KBM-7 (cell line): ENCODE measurements around the gene TAAR9.

Experiments
- DNase-seq: peaks from one replicate; pipeline ENCODE4 v3.0.0-alpha.2; 2015
- in situ Hi-C: fragments of 300-500 bp; cut with MboI; formaldehyde crosslinking; loops from 2 replicates; pipeline ENCODE4 v1.14.3; 2020; ENCODE audit warnings: low sequenced_read_pairs, low pct_unique_long_range_greater_than_20kb, mixed read lengths

The TAAR9 gene

GRCh38 chr6:132568611-132569010 lies 30.5 kb downstream of the TAAR9 start:
- DNase-seq: no peak
- in situ Hi-C loops: no loop called here

DNA sequence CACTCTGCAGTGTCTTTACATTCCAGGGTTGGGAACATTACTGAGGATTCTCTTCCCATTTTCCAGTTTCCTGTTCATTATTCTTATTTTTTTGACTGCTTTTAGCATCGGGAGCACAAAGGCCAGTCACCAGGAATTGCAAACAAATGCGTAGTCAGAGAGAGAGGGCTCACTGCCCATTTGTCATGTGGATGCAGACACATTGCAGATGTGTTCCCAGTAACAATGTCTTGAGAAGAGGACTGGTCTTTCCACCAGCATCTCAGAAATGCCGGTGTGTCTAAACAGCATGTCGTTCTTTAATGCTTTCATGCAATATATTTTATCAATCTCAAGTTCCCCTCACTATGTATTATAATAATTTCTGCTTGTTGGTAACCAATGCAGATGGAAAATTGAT lies 31.1 kb downstream of the TAAR9 start:
- DNase-seq: no peak
- in situ Hi-C loops: no loop called here

DNA sequence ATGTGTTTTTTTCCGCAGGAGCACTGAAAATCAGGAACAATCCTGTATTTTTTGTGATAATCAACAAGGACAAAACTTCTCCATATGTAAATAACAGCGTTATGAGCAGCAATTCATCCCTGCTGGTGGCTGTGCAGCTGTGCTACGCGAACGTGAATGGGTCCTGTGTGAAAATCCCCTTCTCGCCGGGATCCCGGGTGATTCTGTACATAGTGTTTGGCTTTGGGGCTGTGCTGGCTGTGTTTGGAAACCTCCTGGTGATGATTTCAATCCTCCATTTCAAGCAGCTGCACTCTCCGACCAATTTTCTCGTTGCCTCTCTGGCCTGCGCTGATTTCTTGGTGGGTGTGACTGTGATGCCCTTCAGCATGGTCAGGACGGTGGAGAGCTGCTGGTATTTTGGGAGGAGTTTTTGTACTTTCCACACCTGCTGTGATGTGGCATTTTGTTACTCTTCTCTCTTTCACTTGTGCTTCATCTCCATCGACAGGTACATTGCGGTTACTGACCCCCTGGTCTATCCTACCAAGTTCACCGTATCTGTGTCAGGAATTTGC lies 32.2 kb downstream of the TAAR9 start, which contains the start of gene TAAR6:
Gene TAAR6, plus strand, starts transcription at position 102 of the 557 bp plus-strand sequence. Its CDS starts 0 bp downstream, at position 102.
- DNase-seq: no peak
- in situ Hi-C loops: no loop called here

GRCh38 chr6:132571774-132572173 lies 33.7 kb downstream of the TAAR9 start:
- no peak for DNase-seq
- in situ Hi-C loops: no loop called here

DNA sequence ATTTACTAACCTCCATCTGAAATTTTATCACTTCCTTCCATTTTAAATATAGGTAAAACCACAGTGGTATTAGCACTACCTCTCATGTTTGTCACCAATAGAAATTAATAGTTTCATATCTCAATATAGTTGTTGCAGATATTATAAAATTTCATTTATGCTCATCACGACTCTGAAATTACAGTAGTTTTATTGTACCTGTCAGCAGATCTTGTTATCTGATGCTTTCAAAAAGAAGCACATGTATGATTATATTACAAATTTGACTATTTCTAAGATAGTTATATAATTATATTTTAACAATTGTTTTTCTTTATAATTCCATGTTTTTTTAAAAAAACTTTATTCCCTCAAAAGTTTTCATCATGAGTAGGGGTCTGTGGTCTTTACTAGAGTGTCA lies 46.6 kb downstream of the TAAR9 start:
- in situ Hi-C loops: no loop called here
- DNase-seq: no peak

GRCh38 chr6:132587424-132587823 lies 49.3 kb downstream of the TAAR9 start:
- in situ Hi-C loops: no loop called here

More at GRCh38 chr6:132587424-132587823, 49.3 kb downstream of the TAAR9 start:
- no peak for DNase-seq
